KMS-11 (cell line): ENCODE results near the gene RGS5.

Source experiments
- H2AFZ ChIP-seq: fragments of 200-600 bp; sonication (generic); 2 replicates; pipeline ENCODE4 v1.6.1; 2016; ENCODE audit warnings: antibody characterized with exemption, mixed run types, low read depth
- H3K27ac ChIP-seq: fragments of 200-600 bp; sonication (generic); 2 replicates; pipeline ENCODE4 v1.6.1; 2016; ENCODE audit warnings: mild to moderate bottlenecking, mixed run types
- H3K27me3 ChIP-seq: fragments of 200-600 bp; sonication (generic); 2 replicates; pipeline ENCODE4 v1.6.1; 2017; ENCODE audit warnings: mild to moderate bottlenecking, low read depth, mixed run types, moderate library complexity; ENCODE audit not compliant: insufficient read depth
- H3K36me3 ChIP-seq: fragments of 200-600 bp; sonication (generic); 2 replicates; pipeline ENCODE4 v1.6.1; 2017; ENCODE audit warnings: mild to moderate bottlenecking, mixed run types; ENCODE audit not compliant: insufficient read depth
- H3K4me1 ChIP-seq: fragments of 200-600 bp; sonication (generic); 2 replicates; pipeline ENCODE4 v1.6.1; 2016; ENCODE audit warnings: mild to moderate bottlenecking, low read depth, mixed run types; ENCODE audit not compliant: poor library complexity, severe bottlenecking
- H3K4me2 ChIP-seq: fragments of 200-600 bp; sonication (generic); 2 replicates; pipeline ENCODE4 v1.7.0; 2016; ENCODE audit warnings: mild to moderate bottlenecking, mixed run types
- H3K4me3 ChIP-seq: fragments of 200-600 bp; sonication (generic); IDR thresholded peaks from 2 replicates; pipeline ENCODE4 v1.6.1; 2017; ENCODE audit warnings: low read depth, low read length, mixed read lengths; ENCODE audit not compliant: insufficient read depth
- H3K79me2 ChIP-seq: fragments of 200-600 bp; sonication (generic); 2 replicates; pipeline ENCODE4 v1.6.1; 2016; ENCODE audit warnings: low read depth, mixed run types; ENCODE audit not compliant: insufficient read depth
- H3K9ac ChIP-seq: fragments of 200-600 bp; sonication (generic); 2 replicates; pipeline ENCODE4 v1.6.1; 2016; ENCODE audit warnings: mild to moderate bottlenecking, mixed run types
- H4K20me1 ChIP-seq: fragments of 200-600 bp; sonication (generic); 2 replicates; pipeline ENCODE4 v1.6.1; 2016; ENCODE audit warnings: mild to moderate bottlenecking, mixed run types; ENCODE audit not compliant: insufficient read depth
- CTCF ChIP-seq: fragments of 200-600 bp; sonication (generic); conservative IDR thresholded peaks from 2 replicates; pipeline ENCODE4 v1.6.1; 2017; ENCODE audit warnings: low read depth, mild to moderate bottlenecking, antibody characterized with exemption, low read length, moderate library complexity, mixed read lengths

Gene RGS5

DNA sequence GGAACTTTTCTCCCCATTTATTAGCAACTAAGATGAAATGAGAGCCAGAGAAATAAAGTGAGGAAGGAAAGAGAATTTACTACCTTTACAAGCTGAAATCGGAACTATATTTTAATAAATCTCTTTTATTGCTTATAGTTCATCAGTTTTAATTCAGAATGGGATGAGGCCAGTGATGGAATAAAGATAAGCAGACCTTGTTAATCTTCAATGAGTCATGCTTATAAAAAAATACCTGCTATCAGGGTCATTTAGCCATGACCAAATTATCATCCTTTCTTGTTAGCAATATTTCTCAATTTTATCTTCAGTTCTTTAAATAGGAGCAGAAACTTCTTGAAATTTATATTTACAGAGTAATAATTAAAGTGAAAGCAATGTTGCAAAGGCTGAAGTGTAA lies 107.5 kb downstream of the RGS5 start:
- no peaks in the 10 kb centered on the region for H3K27me3 ChIP-seq
- no peaks in the 10 kb centered on the region for H3K79me2 ChIP-seq
- no peak overlapping the region for H3K4me3 ChIP-seq
- H2AFZ ChIP-seq = no peak overlapping the region
- TF ChIP-seq CTCF = no peak
- H3K36me3 ChIP-seq = no peaks in the 10 kb centered on the region
- H4K20me1 ChIP-seq = no peaks in the 10 kb centered on the region
- no peak overlapping the region for H3K4me2 ChIP-seq
- no peak overlapping the region for H3K9ac ChIP-seq
- H3K4me1 ChIP-seq = no peaks in the 10 kb centered on the region
- no peak overlapping the region for H3K27ac ChIP-seq

- Histone ChIP-seq H3K4me3 (no peak overlapping the region), H4K20me1 (no peaks in the 10 kb centered on the region), H2AFZ (no peak overlapping the region), H3K79me2 (no peaks in the 10 kb centered on the region), H3K27me3 (no peaks in the 10 kb centered on the region), H3K9ac (no peak overlapping the region), H3K4me2 (no peak overlapping the region), H3K27ac (no peak overlapping the region), H3K4me1 (no peaks in the 10 kb centered on the region), H3K36me3 (no peaks in the 10 kb centered on the region)
- no peak for TF ChIP-seq CTCF
These were observed 108.1 kb downstream of the RGS5 start for GRCh38 chr1:163094589-163094988.

DNA sequence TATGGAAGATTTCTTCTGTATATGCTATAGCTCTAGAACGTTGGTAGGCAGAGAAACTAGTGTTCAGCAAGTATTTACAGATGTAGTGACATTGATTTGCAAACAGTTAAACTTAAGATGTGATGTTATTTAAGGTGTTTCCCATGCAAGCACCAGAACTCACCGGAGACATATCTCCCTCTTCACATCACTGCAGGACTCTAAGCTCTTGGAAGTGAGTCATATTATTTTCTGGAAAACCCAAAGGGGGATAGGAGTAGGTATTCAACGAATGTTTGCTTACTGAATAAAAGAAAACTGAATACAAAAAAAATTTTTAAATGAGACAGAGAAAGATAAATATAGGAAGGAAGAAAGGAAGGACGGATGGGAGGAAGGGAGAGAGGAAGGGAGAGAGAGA lies 108.5 kb downstream of the RGS5 start:
- H3K9ac ChIP-seq = no peak overlapping the region
- no peaks in the 10 kb centered on the region for H3K4me1 ChIP-seq
- no peak overlapping the region for H3K27ac ChIP-seq
- no peaks in the 10 kb centered on the region for H4K20me1 ChIP-seq
- H3K27me3 ChIP-seq = no peaks in the 10 kb centered on the region
- H2AFZ ChIP-seq = no peak overlapping the region
- no peak overlapping the region for H3K4me3 ChIP-seq
- no peak overlapping the region for H3K4me2 ChIP-seq
- no peaks in the 10 kb centered on the region for H3K36me3 ChIP-seq
- TF ChIP-seq CTCF = no peak
- no peaks in the 10 kb centered on the region for H3K79me2 ChIP-seq

GRCh38 chr1:163093579-163093978 lies 109.1 kb downstream of the RGS5 start:
- Histone ChIP-seq H3K36me3 (no peaks in the 10 kb centered on the region), H2AFZ (no peak overlapping the region), H3K4me3 (no peak overlapping the region), H4K20me1 (no peaks in the 10 kb centered on the region), H3K4me1 (no peaks in the 10 kb centered on the region), H3K27ac (no peak overlapping the region), H3K4me2 (no peak overlapping the region), H3K79me2 (no peaks in the 10 kb centered on the region), H3K9ac (no peak overlapping the region), H3K27me3 (no peaks in the 10 kb centered on the region)
- TF ChIP-seq CTCF = no peak

DNA sequence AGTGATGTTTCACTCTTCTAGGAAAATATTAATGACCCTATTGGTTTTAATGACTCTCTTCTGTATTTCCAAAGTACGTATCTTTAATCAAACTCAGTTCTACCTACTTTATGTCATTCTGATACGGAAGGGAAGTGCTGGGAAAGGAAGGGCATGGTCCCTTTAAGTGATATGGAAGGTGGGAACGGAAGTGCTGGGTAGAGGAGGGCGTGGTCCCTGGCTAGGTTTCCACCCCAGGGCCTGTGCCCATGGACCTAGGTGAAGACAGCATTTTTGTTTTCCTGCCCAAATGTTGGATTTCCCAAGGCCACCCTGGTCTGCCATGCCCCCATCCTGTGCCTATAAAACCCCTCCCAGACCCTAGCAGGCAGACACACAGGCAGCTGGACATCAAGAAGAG lies 109.5 kb downstream of the RGS5 start:
- Histone ChIP-seq H3K27ac (no peak overlapping the region), H3K79me2 (no peaks in the 10 kb centered on the region), H3K9ac (no peak overlapping the region), H4K20me1 (no peaks in the 10 kb centered on the region), H2AFZ (no peak overlapping the region), H3K27me3 (no peaks in the 10 kb centered on the region), H3K4me2 (no peak overlapping the region), H3K4me3 (no peak overlapping the region), H3K4me1 (no peaks in the 10 kb centered on the region), H3K36me3 (no peaks in the 10 kb centered on the region)
- TF ChIP-seq CTCF = no peak
